Transverse colon (tissue), 4 donors: ENCODE data around the gene SHB. TPM values are rescaled to one million over a fixed set of nuclear protein-coding genes. Genes with fewer than 3 reads are reported as not detected.

Source experiments
- DNase-seq: peaks from one replicate; pipeline ENCODE4 v3.0.0-alpha.2; 2019
- H3K27ac ChIP-seq, 4 donors: fragments of 200-600 bp; sonication (generic); 2 replicates each; pipeline ENCODE4 v1.5.1; 2016 to 2018; ENCODE audit warnings: inconsistent platforms in 4 of 4
- H3K27me3 ChIP-seq: fragments of 200-600 bp; sonication (generic); 2 replicates; pipeline ENCODE4 v1.5.1; 2017; ENCODE audit warnings: inconsistent platforms
- H3K36me3 ChIP-seq, 4 donors: fragments of 200-600 bp; sonication (generic); 2 replicates each; pipeline ENCODE4 v1.5.1; 2017 to 2019; ENCODE audit warnings: inconsistent platforms in 4 of 4
- H3K4me1 ChIP-seq, 4 donors: fragments of 200-600 bp; sonication (generic); 2 replicates each; pipeline ENCODE4 v1.5.1; 2017 to 2020; ENCODE audit warnings: inconsistent platforms in 4 of 4
- H3K4me3 ChIP-seq, 4 donors: fragments of 200-600 bp; sonication (generic); 1 replicate in 1 of 4; 2 replicates in 3 of 4; pipeline versions ENCODE4 v1.5.1 to v1.6.1; 2017 to 2019; ENCODE audit warnings: inconsistent platforms in 4 of 4
- H3K9me3 ChIP-seq, 2 donors: fragments of 200-600 bp; sonication (generic); 2 replicates each; pipeline ENCODE4 v1.5.1; 2017 to 2019; ENCODE audit warnings: inconsistent platforms in 2 of 2
- EP300 ChIP-seq: sonication (generic); formaldehyde crosslinking; IDR thresholded peaks from one replicate; pipeline ENCODE4 v1.6.1; 2017; ENCODE audit warnings: antibody characterized with exemption, low read depth
- POLR2A ChIP-seq: fragments of 450-650 bp; IDR thresholded peaks from one replicate; pipeline ENCODE4 v1.6.1; 2016; ENCODE audit warnings: antibody characterized with exemption, mild to moderate bottlenecking, moderate library complexity
- POLR2AphosphoS5 ChIP-seq, 3 donors: sonication (generic); formaldehyde crosslinking; IDR thresholded peaks; one replicate each; pipeline ENCODE4 v1.6.1; 2016; ENCODE audit warnings: antibody characterized with exemption in 3 of 3
- WGBS, 2 donors: methylation state at CpG; one replicate each; pipeline ENCODE4 v1.1.5; 2018; ENCODE audit warnings: low coverage in 1 of 2; 5-methylcytosine and 5-hydroxymethylcytosine counted together
- in situ Hi-C, 4 donors: fragments of 200-750 bp; cut with MboI; loops; one replicate each; pipeline versions ENCODE4 v1.15.0 to v1.15.1; 2017; ENCODE audit warnings: low sequenced_read_pairs in 3 of 4, low pct_ligation_motif_present in 1 of 4, low pct_unique_long_range_greater_than_20kb in 1 of 4
- intact Hi-C: fragments of 100-400 bp; cut with DNase I; formaldehyde crosslinking; loops from one replicate; pipeline ENCODE4 v1.15.1; 2023; ENCODE audit warnings: low total_unique reads
- total RNA-seq, 4 donors: library from RNA; depleted of rRNA; stranded (reverse); fragments of >200 nt; gene quantifications; one replicate each; pipeline ENCODE4 v1.1.0, GENCODE V29; 2016
- TF ChIP-seq, protein P1 (sequence below), 5 experiments: fragments of 200-600 bp in 3 of 5; fragments of 450-650 bp in 2 of 5; sonication (generic) in 3 of 5; IDR thresholded peaks; 1 replicate in 2 of 5; 2 replicates in 3 of 5; pipeline ENCODE4 v1.5.1; 2016 to 2017; ENCODE audit warnings: antibody characterized with exemption in 5 of 5, inconsistent platforms in 3 of 5, mild to moderate bottlenecking in 2 of 5, moderate library complexity in 1 of 5

The SHB gene
- total RNA-seq, 4 donors from 2014 or later: 11.9 to 33.7 (median 22.2) TPM

DNA sequence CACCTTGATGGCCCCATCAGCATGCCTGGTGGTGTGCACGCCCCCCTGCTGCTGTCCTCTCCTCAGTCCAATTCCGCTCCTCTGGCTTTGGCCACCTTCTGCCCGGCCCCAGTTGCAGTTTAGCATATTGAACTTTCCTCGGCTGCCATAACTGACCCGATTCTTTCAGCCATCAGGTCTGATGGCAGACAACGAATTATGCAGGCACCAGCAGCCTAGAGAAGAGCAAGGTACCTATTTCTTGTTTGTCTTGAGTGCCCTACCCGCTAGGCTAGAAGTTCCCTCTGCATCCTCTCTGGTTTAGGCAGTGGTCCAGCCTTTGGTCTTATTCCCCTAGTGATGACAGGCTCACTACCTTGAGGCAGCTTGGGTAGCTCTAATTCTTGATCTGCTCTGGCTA, 122.1 kb downstream of the SHB start:
- intact Hi-C loops (no loop called here), in situ Hi-C loops (no loop called here)
- H3K4me3 ChIP-seq: no peak overlapping the region
- no peak for TF ChIP-seq POLR2A
- no peak for TF ChIP-seq POLR2AphosphoS5 (IDR thresholded peaks at IDR 0.05)
- TF ChIP-seq, protein P1, sequence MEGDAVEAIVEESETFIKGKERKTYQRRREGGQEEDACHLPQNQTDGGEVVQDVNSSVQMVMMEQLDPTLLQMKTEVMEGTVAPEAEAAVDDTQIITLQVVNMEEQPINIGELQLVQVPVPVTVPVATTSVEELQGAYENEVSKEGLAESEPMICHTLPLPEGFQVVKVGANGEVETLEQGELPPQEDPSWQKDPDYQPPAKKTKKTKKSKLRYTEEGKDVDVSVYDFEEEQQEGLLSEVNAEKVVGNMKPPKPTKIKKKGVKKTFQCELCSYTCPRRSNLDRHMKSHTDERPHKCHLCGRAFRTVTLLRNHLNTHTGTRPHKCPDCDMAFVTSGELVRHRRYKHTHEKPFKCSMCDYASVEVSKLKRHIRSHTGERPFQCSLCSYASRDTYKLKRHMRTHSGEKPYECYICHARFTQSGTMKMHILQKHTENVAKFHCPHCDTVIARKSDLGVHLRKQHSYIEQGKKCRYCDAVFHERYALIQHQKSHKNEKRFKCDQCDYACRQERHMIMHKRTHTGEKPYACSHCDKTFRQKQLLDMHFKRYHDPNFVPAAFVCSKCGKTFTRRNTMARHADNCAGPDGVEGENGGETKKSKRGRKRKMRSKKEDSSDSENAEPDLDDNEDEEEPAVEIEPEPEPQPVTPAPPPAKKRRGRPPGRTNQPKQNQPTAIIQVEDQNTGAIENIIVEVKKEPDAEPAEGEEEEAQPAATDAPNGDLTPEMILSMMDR (IDR thresholded peaks at IDR 0.05): no peak
- TF ChIP-seq EP300: no peak
- H3K36me3 ChIP-seq: peaks cover 0 to 5% (median 2%) of the 10 kb centered on the region in 4 donors
- H3K27me3 ChIP-seq: no peaks in the 10 kb centered on the region
- no peak overlapping the region for H3K27ac ChIP-seq
- H3K4me1 ChIP-seq: peaks cover 6 to 13% (median 8%) of the 10 kb centered on the region in 4 donors
- WGBS, 2 donors: 89 to 100% methylated on average over 2 to 7 of the region's 7 CpGs
- no peak for DNase-seq
- no peaks in the 10 kb centered on the region for H3K9me3 ChIP-seq

- Histone ChIP-seq H3K27me3 (no peaks in the 10 kb centered on the region), H3K4me3 (no peak overlapping the region), H3K36me3 (peaks cover 0 to 5% (median 2%) of the 10 kb centered on the region in 4 donors), H3K9me3 (no peaks in the 10 kb centered on the region), H3K27ac (no peak overlapping the region), H3K4me1 (peaks cover 6 to 13% (median 8%) of the 10 kb centered on the region in 4 donors)
- no peak for TF ChIP-seq POLR2AphosphoS5 (IDR thresholded peaks at IDR 0.05)
- TF ChIP-seq EP300: no peak
- in situ Hi-C loops: no loop called here
- WGBS, 2 donors: 88% methylated on average over 8 of the region's 8 CpGs; no CpG with 5 or more reads in 1 of the 2 donors
- DNase-seq: no peak
- intact Hi-C loops: no loop called here
Observed at GRCh38 chr9:37946041-37946440, 123.0 kb downstream of the SHB start.

DNA sequence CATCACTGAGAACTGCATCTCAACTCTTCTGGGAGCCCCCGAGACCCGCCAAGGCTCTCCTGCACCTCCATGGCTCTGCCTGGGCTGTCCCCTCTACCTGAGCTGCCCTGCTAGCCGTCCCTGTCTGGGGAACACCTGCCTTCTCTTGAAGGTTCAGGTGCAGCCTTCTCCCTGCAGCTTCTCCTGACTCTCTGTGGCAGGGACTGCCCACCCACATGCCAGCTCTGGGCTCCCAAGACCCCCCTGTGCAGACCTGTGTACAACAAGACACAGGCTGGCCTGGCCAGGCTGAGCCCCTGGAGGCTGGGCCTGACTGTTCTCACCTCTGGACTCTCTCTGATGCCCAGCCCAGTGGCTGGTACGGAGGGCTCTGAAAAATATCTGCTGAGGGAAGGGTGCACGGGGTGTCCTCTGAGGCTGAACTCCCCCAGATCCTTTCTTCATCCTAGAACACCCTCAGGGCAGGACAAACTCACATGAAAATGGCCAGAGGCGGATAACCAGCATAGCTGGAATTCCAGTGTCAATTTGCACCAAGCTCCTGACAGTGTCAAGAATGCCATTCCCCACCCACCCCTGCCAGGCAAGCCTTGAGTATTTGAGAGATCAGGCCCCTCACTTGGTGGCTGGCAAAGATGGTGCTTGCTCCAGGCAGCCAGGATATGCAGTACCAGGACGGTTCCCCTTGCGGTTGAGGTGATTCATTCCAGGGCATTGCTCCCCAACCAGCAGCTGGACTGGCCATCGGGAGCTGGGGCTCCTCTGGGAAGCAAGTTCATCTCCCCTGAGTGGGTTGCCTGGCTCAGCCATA, 124.2 kb downstream of the SHB start:
- Histone ChIP-seq H3K27me3 (no peaks in the 10 kb centered on the region), H3K27ac (no peak overlapping the region), H3K4me3 (no peak overlapping the region), H3K4me1 (peaks cover 6 to 13% (median 8%) of the 10 kb centered on the region in 4 donors), H3K9me3 (no peaks in the 10 kb centered on the region), H3K36me3 (peaks cover 0 to 5% (median 2%) of the 10 kb centered on the region in 4 donors)
- intact Hi-C loops: no loop called here
- no peak for DNase-seq
- TF ChIP-seq EP300 (no peak), POLR2AphosphoS5 (IDR thresholded peaks at IDR 0.05) (no peak), POLR2A (no peak)
- TF ChIP-seq, protein P1 (IDR thresholded peaks at IDR 0.05): no peak
- in situ Hi-C loops: no loop called here
- WGBS, 2 donors: 80% methylated on average over 9 of the region's 9 CpGs; no CpG with 5 or more reads in 1 of the 2 donors

DNA sequence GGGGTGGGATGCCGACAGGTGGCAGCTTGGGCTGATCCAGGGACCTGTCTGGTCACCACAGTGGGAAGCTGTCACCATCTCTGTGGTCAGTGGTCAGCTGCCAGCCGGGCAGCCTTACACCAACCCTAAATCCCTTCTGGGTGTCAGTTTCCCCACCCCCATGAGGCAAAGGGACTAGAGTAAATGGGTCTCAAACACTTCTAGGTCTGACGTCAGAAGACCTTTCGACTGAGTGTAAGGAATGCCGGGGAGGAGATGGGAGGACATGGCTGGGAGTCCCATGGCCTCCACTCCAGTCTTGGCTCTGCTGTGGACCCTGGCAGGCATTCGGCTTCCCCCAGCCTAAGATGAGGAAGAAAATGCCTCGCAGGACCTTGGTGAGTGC, 124.8 kb downstream of the SHB start:
- DNase-seq: no peak
- intact Hi-C loops (no loop called here), in situ Hi-C loops (no loop called here)
- H3K36me3 ChIP-seq: peaks cover 0 to 5% (median 2%) of the 10 kb centered on the region in 4 donors
- H3K27ac ChIP-seq: peak overlapping the region in 1 of 4 donors; percentile 19
- no peak for TF ChIP-seq EP300
- TF ChIP-seq POLR2AphosphoS5 (IDR thresholded peaks at IDR 0.05): no peak
- TF ChIP-seq POLR2A: no peak
- TF ChIP-seq, protein P1 (IDR thresholded peaks at IDR 0.05): no peak
- no peak overlapping the region for H3K4me3 ChIP-seq
- no peaks in the 10 kb centered on the region for H3K9me3 ChIP-seq
- WGBS, 2 donors: 75 to 93% methylated on average over 3 to 7 of the region's 7 CpGs
- H3K4me1 ChIP-seq: peaks cover 6 to 13% (median 8%) of the 10 kb centered on the region in 4 donors
- no peaks in the 10 kb centered on the region for H3K27me3 ChIP-seq
